ENCODE results near the gene FAM193A.
"Not testable (repeated sequence)": the region's sequence is repeated elsewhere in the genome, so short reads cannot be mapped to it uniquely, and the experiment has no call there.

The FAM193A gene

GRCh38 chr4:2586502-2586901 is 50.1 kb downstream of the FAM193A start:
- DNase-seq (ENCODE audit: low read depth), result no peak
- no peak for TF ChIP-seq CTCF (IDR thresholded peaks at IDR 0.05; ENCODE audit: low read length, missing control alignments)
- no peak overlapping the region for H3K4me3 ChIP-seq (replicated peaks; ENCODE audit: low read depth, low read length)

- DNase-seq (ENCODE audit: low read depth), result no peak
- no peak for TF ChIP-seq CTCF (IDR thresholded peaks at IDR 0.05; ENCODE audit: low read length, missing control alignments)
- no peak overlapping the region for H3K4me3 ChIP-seq (replicated peaks; ENCODE audit: low read depth, low read length)
These were observed 50.9 kb downstream of the FAM193A start for GRCh38 chr4:2587213-2587823.

GRCh38 chr4:2588259-2588658 is 51.8 kb downstream of the FAM193A start:
- H3K4me3 ChIP-seq (replicated peaks; ENCODE audit: low read depth, low read length), result no peak overlapping the region
- no peak for DNase-seq (ENCODE audit: low read depth)
- TF ChIP-seq CTCF (IDR thresholded peaks at IDR 0.05; ENCODE audit: low read length, missing control alignments), result no peak

- peak; percentile 69 for DNase-seq (ENCODE audit: low read depth)
- no peak overlapping the region for H3K4me3 ChIP-seq (replicated peaks; ENCODE audit: low read depth, low read length)
- no peak for TF ChIP-seq CTCF (IDR thresholded peaks at IDR 0.05; ENCODE audit: low read length, missing control alignments)
These were observed 54.7 kb downstream of the FAM193A start for GRCh38 chr4:2591189-2591588.

- DNase-seq (ENCODE audit: low read depth); H3K4me3 ChIP-seq (replicated peaks; ENCODE audit: low read depth, low read length): not testable (repeated sequence)
These were observed 55.6 kb downstream of the FAM193A start for GRCh38 chr4:2592014-2592413.

- no peak for TF ChIP-seq CTCF (IDR thresholded peaks at IDR 0.05; ENCODE audit: low read length, missing control alignments)
- no peak overlapping the region for H3K4me3 ChIP-seq (replicated peaks; ENCODE audit: low read depth, low read length)
- DNase-seq (ENCODE audit: low read depth), result no peak
These were observed 56.1 kb downstream of the FAM193A start for GRCh38 chr4:2592572-2592971.

GRCh38 chr4:2593003-2593402 is 56.6 kb downstream of the FAM193A start:
- DNase-seq (ENCODE audit: low read depth), result no peak
- TF ChIP-seq CTCF (IDR thresholded peaks at IDR 0.05; ENCODE audit: low read length, missing control alignments), result no peak
- H3K4me3 ChIP-seq (replicated peaks; ENCODE audit: low read depth, low read length), result no peak overlapping the region
